ENCODE data around the gene TRIM52.
"Not testable (repeated sequence)": the region's sequence is repeated elsewhere in the genome, so short reads cannot be mapped to it uniquely, and the experiment has no call there.

The TRIM52 gene

GRCh38 chr5:181260720-181261319 is at the start of gene TRIM52:
TRIM52 (minus strand) TSS chr5:181261143; CDS start chr5:181260813, 330 bp downstream.
- peak; percentile 85 for DNase-seq (ENCODE audit: low read depth)

- DNase-seq (ENCODE audit: low read depth), result not testable (repeated sequence)
Observed at GRCh38 chr5:181287331-181287730, 26.4 kb upstream of the TRIM52 start.

GRCh38 chr5:181285962-181286705 is 25.2 kb upstream of the TRIM52 start:
- DNase-seq (ENCODE audit: low read depth), result not testable (repeated sequence)

GRCh38 chr5:181283841-181284755 is 23.2 kb upstream of the TRIM52 start:
- not testable (repeated sequence) for DNase-seq (ENCODE audit: low read depth)

GRCh38 chr5:181283347-181283746 is 22.4 kb upstream of the TRIM52 start:
- DNase-seq (ENCODE audit: low read depth), result no peak

GRCh38 chr5:181282874-181283273 is 21.9 kb upstream of the TRIM52 start:
- no peak for DNase-seq (ENCODE audit: low read depth)

GRCh38 chr5:181282415-181282814 is 21.5 kb upstream of the TRIM52 start:
- DNase-seq (ENCODE audit: low read depth), result not testable (repeated sequence)

GRCh38 chr5:181281984-181282316 is 21.0 kb upstream of the TRIM52 start:
- DNase-seq (ENCODE audit: low read depth), result no peak

GRCh38 chr5:181281077-181281983 is 20.4 kb upstream of the TRIM52 start:
- DNase-seq (ENCODE audit: low read depth), result no peak

GRCh38 chr5:181280251-181280762 is 19.4 kb upstream of the TRIM52 start:
- DNase-seq (ENCODE audit: low read depth), result no peak

- DNase-seq (ENCODE audit: low read depth), result peak; percentile 18
Observed at GRCh38 chr5:181273433-181273744, 12.4 kb upstream of the TRIM52 start.

GRCh38 chr5:181271081-181271480 is 10.1 kb upstream of the TRIM52 start:
- no peak for DNase-seq (ENCODE audit: low read depth)

GRCh38 chr5:181267907-181268306 is 7.0 kb upstream of the TRIM52 start:
- DNase-seq (ENCODE audit: low read depth), result not testable (repeated sequence)

- DNase-seq (ENCODE audit: low read depth), result not testable (repeated sequence)
Observed at GRCh38 chr5:181267291-181267904, 6.5 kb upstream of the TRIM52 start.

GRCh38 chr5:181265092-181265671 is 4.2 kb upstream of the TRIM52 start:
- no peak for DNase-seq (ENCODE audit: low read depth)

GRCh38 chr5:181263633-181264032 is 2.7 kb upstream of the TRIM52 start:
- DNase-seq (ENCODE audit: low read depth), result no peak

- DNase-seq (ENCODE audit: low read depth), result peak; percentile 67
Observed at GRCh38 chr5:181261320-181262049, 542 bp upstream of the TRIM52 start.

GRCh38 chr5:181259974-181260719 is 796 bp downstream of the TRIM52 start:
- DNase-seq (ENCODE audit: low read depth), result no peak

GRCh38 chr5:181259283-181259682 is 1.7 kb downstream of the TRIM52 start:
- no peak for DNase-seq (ENCODE audit: low read depth)

Measured in activated T-cell treated with anti-CD3 and anti-CD28 coated beads for 48 hours (primary cell).